NT2/D1 (cell line): ENCODE data around the gene ANKRD33.

Source experiments
- DNase-seq: peaks from one replicate; pipeline ENCODE4 v3.0.0-alpha.2; 2011; ENCODE audit warnings: low read depth, low spot score
- H3K27me3 ChIP-seq: 2 replicates; pipeline ENCODE4 v1.6.0; 2011; ENCODE audit warnings: mild to moderate bottlenecking; ENCODE audit not compliant: insufficient read length, insufficient read depth
- H3K36me3 ChIP-seq: 2 replicates; pipeline ENCODE4 v1.6.1; 2011; ENCODE audit warnings: mild to moderate bottlenecking, low read length, mixed read lengths; ENCODE audit not compliant: insufficient read depth, insufficient read length
- H3K4me1 ChIP-seq: 2 replicates; pipeline ENCODE4 v1.5.1; 2011; ENCODE audit not compliant: insufficient read depth, insufficient read length
- H3K4me3 ChIP-seq: 2 replicates; pipeline ENCODE4 v1.5.1; 2011; ENCODE audit warnings: low read depth; ENCODE audit not compliant: insufficient read length
- H3K9ac ChIP-seq: 2 replicates; pipeline ENCODE4 v1.6.0; 2011; ENCODE audit warnings: low read depth; ENCODE audit not compliant: insufficient read length
- H3K9me3 ChIP-seq: 2 replicates; pipeline ENCODE4 v1.5.1; 2011; ENCODE audit warnings: mild to moderate bottlenecking, low read length; ENCODE audit not compliant: insufficient read depth
- SUZ12 ChIP-seq: IDR thresholded peaks from 2 replicates; pipeline ENCODE4 v1.6.1; 2011; ENCODE audit not compliant: insufficient read length, insufficient read depth; ENCODE audit errors: extremely low read depth
- YY1 ChIP-seq: IDR thresholded peaks from 2 replicates; pipeline ENCODE4 v1.6.1; 2011; ENCODE audit not compliant: insufficient read length, insufficient read depth
- ZNF274 ChIP-seq: IDR thresholded peaks from 2 replicates; pipeline ENCODE4 v1.6.1; 2011; ENCODE audit warnings: mild to moderate bottlenecking, low read depth, low read length

Gene ANKRD33

DNA sequence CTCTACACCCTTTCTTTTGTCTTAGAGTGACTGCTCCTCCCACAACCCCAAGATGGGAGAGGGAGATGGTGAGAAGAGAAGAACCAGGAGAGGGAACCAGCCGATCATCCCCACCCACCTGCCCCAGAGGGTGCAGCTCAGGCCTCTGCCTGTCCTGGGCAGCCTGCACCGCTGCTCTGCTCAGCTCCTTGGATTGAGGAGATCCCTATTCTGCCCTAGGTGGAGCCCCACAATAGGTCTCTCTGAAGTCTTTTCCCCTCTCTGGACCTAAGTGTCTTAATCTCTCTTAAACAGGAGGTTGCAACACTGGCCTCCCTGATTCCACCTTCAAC, 2.2 kb downstream of the ANKRD33 start:
- Histone ChIP-seq H3K36me3 (no peaks in the 10 kb centered on the region), H3K4me1 (peaks cover 20% of the 10 kb centered on the region), H3K9me3 (peaks cover 5% of the 10 kb centered on the region; the same call in 1 of the 2 replicates), H3K27me3 (no peaks in the 10 kb centered on the region), H3K4me3 (no peak overlapping the region), H3K9ac (no peak overlapping the region)
- no peak for TF ChIP-seq SUZ12
- no peak for TF ChIP-seq ZNF274
- no peak for TF ChIP-seq YY1
- no peak for DNase-seq

DNA sequence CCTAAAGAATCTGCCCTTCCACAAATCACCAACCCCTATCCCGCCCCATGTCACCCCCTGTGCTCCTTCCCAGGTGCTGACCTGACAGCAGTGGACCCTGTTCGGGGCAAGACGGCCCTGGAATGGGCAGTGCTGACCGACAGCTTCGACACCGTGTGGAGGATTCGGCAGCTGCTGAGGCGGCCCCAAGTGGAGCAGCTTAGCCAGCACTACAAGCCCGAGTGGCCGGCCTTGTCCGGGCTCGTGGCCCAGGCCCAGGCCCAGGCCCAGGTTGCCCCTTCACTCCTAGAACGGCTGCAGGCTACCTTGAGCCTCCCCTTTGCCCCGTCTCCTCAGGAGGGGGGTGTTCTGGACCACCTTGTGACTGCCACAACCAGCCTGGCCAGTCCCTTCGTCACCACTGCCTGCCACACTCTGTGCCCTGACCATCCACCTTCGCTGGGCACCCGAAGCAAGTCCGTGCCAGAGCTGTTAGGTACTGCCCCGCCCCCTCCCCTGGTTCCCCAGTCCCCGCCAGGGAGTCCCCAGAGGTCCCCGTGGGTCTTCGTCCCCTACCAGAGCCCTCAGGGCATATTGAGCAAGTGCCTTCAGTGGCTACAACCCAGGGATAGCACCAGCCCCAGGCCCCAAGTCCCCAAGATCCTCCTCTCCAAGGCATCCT, 2.7 kb downstream of the ANKRD33 start:
- TF ChIP-seq YY1 (no peak), SUZ12 (no peak), ZNF274 (no peak)
- peaks cover 25% of the 10 kb centered on the region for H3K4me1 ChIP-seq

DNA sequence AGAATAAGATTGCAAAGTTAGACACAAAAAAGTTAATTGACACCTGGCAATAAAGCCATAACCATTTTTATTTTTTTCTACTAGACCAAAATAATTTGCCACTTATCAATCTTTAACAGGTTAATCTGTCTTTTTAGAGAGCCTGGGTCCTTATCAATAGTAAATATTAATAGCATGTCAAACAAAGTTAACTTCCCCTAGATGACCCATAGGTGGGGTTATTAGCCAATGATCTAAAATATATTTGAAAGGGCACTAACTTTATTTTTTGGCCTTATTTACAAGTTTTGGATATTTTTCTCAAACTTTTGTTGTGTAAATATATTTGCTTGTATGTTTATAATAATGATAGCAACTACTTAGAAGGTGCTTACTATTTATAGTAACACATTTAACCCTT, 3.9 kb downstream of the ANKRD33 start:
- TF ChIP-seq ZNF274 (no peak), YY1 (no peak), SUZ12 (no peak)
- no peak overlapping the region for H3K9ac ChIP-seq
- H3K36me3 ChIP-seq = no peaks in the 10 kb centered on the region
- no peaks in the 10 kb centered on the region for H3K9me3 ChIP-seq
- H3K4me1 ChIP-seq = peaks cover 27% of the 10 kb centered on the region
- no peak for DNase-seq
- H3K27me3 ChIP-seq = peaks cover 2% of the 10 kb centered on the region
- no peak overlapping the region for H3K4me3 ChIP-seq

More for the DNA sequence above, 2.7 kb downstream of the ANKRD33 start:
- no peak overlapping the region for H3K4me3 ChIP-seq
- no peaks in the 10 kb centered on the region for H3K36me3 ChIP-seq
- no peak overlapping the region for H3K9ac ChIP-seq
- DNase-seq = no peak
- no peaks in the 10 kb centered on the region for H3K27me3 ChIP-seq
- H3K9me3 ChIP-seq = no peaks in the 10 kb centered on the region

DNA sequence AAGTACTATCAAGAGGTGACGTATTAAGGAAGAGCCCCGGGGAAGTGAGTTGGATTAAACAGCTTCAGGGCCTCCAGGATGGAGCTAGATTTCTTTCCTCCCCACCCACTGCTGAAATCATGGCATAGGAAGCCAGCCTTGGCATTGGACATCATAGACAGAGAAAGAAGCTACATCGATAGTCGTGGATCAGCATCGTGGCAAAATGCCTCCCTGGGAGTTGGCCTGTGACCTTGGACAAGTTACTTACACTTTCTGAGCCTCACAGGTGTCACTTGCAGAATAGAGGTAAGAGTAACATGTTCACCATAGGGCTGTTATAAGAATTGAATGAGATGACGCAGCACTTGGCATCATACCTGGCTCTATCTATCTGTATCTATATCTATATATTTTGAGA, 5.9 kb downstream of the ANKRD33 start:
- no peak overlapping the region for H3K4me3 ChIP-seq
- H3K9ac ChIP-seq = no peak overlapping the region
- peaks cover 20% of the 10 kb centered on the region for H3K4me1 ChIP-seq
- H3K9me3 ChIP-seq = no peaks in the 10 kb centered on the region
- peaks cover 2% of the 10 kb centered on the region for H3K27me3 ChIP-seq
- no peak for TF ChIP-seq YY1
- TF ChIP-seq ZNF274 = no peak
- TF ChIP-seq SUZ12 = no peak
- H3K36me3 ChIP-seq = no peaks in the 10 kb centered on the region
- DNase-seq = no peak

DNA sequence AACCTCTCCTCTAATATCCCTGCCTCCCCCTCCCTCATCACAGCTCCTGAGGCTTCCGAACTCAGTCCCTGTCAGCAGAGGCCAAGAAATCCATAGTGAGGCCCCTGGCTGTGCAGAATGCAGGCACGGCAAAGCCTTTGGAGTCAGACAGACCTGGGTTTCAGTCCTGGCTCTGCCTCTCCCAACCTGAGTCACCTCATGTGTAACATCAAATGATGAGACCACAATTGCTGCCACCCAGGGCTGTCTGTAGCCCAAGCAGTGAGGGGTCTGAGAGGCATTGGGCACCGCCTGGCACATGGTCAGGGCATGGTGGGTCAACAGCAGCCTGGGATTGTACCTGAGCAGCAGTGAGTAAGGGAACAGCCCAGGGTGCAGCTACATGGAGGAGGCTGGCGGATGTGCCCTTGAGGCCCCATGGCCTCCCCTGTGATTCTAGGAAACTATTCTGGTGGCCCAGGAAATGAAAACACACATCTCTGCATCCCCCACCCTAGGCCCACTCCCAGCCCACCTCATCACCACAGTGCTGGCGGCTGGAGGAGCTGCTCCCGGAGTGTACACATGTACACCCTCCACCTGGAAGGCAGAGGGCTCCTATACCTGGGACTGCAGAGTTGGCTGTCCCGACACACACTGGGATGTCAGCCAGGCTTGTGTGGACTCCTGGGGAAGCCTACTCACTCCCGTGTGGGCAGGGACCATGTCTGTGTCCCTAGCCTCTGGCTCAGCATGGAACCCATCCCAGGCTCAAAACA, 7.7 kb downstream of the ANKRD33 start:
- Histone ChIP-seq H3K27me3 (peaks cover 2% of the 10 kb centered on the region), H3K4me3 (no peak overlapping the region), H3K9ac (peak overlapping the region; percentile 44), H3K36me3 (no peaks in the 10 kb centered on the region), H3K4me1 (peaks cover 13% of the 10 kb centered on the region), H3K9me3 (no peaks in the 10 kb centered on the region)
- TF ChIP-seq YY1 (no peak), ZNF274 (no peak), SUZ12 (no peak)
- DNase-seq = no peak

DNA sequence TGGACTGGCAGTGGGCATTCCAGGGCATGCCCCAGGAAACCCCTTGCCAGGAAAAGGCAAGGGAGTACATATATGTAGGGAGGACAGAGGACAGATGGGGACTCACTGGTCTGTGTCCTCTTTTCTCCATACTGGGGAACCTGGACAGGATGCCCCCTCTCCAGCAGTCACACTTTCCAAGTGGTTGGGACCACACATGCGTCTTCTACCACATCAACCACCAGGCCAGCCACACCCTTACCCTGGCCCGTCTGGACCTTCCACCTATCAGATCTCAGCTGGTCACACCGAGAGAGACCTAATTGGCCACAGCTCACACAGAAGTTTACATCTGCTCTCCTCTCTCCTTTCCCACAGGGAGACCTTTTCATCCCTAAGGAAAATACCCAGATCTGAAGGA, 8.3 kb downstream of the ANKRD33 start:
- TF ChIP-seq YY1 (no peak), SUZ12 (no peak), ZNF274 (no peak)
- peaks cover 9% of the 10 kb centered on the region for H3K4me1 ChIP-seq
- no peak overlapping the region for H3K9ac ChIP-seq
- DNase-seq = no peak
- H3K9me3 ChIP-seq = no peaks in the 10 kb centered on the region
- no peak overlapping the region for H3K4me3 ChIP-seq
- peaks cover 2% of the 10 kb centered on the region for H3K27me3 ChIP-seq
- H3K36me3 ChIP-seq = no peaks in the 10 kb centered on the region

DNA sequence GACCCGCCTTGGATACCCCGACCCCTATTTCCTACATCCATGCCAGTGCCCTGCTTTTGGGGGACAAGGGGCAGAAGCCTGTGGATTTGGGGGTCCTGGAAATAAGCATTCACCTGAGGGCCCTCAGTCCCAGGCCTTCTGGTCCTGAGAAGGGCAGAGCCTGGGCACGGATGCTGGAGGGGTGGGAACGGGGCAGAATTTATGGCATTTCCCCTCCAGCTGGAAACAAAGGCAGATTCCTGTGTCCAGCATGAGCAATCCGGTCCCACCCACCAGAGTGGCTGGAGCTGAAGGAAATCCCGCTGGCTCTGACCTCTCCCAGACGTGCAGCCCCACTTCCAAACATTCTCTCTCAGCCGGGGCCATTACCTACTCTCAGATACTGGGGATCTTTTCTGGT, 9.3 kb downstream of the ANKRD33 start:
- TF ChIP-seq ZNF274 (no peak), SUZ12 (no peak), YY1 (no peak)

More for the DNA sequence above, 9.3 kb downstream of the ANKRD33 start:
- no peak overlapping the region for H3K9ac ChIP-seq
- no peaks in the 10 kb centered on the region for H3K9me3 ChIP-seq
- no peak overlapping the region for H3K4me3 ChIP-seq
- no peaks in the 10 kb centered on the region for H3K36me3 ChIP-seq
- no peak for DNase-seq
- peaks cover 2% of the 10 kb centered on the region for H3K27me3 ChIP-seq
- peaks cover 9% of the 10 kb centered on the region for H3K4me1 ChIP-seq
